RWPE2 (cell line): Measurements from ENCODE around the gene SEMA4D.

ENCODE experiments used
- ATAC-seq: fragments of 200-7000 bp; cut with Tn5 transposase; 3 replicates; pipeline ENCODE4 v1.9.1; 2021; ENCODE audit warnings: low read depth
- DNase-seq: peaks from one replicate; pipeline ENCODE4 v3.0.0-alpha.2; 2020; ENCODE audit warnings: low spot score
- H3K27ac ChIP-seq: fragments of 450-650 bp; 2 replicates; pipeline ENCODE4 v1.5.1; 2017; ENCODE audit warnings: mild to moderate bottlenecking; ENCODE audit not compliant: poor library complexity, severe bottlenecking
- H3K27me3 ChIP-seq: fragments of 250-450 bp; sonication (Bioruptor Pico); 2 replicates; pipeline ENCODE4 v1.5.1; 2021; ENCODE audit warnings: mild to moderate bottlenecking, moderate library complexity; ENCODE audit not compliant: insufficient read depth, poor library complexity, severe bottlenecking
- H3K36me3 ChIP-seq: fragments of 250-450 bp; sonication (Bioruptor Pico); 2 replicates; pipeline ENCODE4 v1.5.1; 2020; ENCODE audit warnings: low read depth, mild to moderate bottlenecking, moderate library complexity
- H3K4me1 ChIP-seq: fragments of 250-450 bp; sonication (Bioruptor Pico); 2 replicates; pipeline ENCODE4 v1.5.1; 2021; ENCODE audit warnings: mild to moderate bottlenecking, moderate library complexity; ENCODE audit not compliant: insufficient read depth, poor library complexity, severe bottlenecking
- H3K4me3 ChIP-seq: fragments of 250-450 bp; sonication (Bioruptor Pico); 2 replicates; pipeline ENCODE4 v1.5.1; 2021; ENCODE audit warnings: mild to moderate bottlenecking, moderate library complexity; ENCODE audit not compliant: severe bottlenecking
- H3K9me3 ChIP-seq: fragments of 250-450 bp; sonication (Bioruptor Pico); 2 replicates; pipeline ENCODE4 v1.5.1; 2021; ENCODE audit warnings: mild to moderate bottlenecking, moderate library complexity; ENCODE audit not compliant: severe bottlenecking
- TF ChIP-seq, protein P1 (sequence below): fragments of 450-650 bp; IDR thresholded peaks from one replicate; pipeline ENCODE4 v1.5.1; 2017; ENCODE audit warnings: mild to moderate bottlenecking, moderate library complexity; ENCODE audit not compliant: poor library complexity, severe bottlenecking

SEMA4D gene

DNA sequence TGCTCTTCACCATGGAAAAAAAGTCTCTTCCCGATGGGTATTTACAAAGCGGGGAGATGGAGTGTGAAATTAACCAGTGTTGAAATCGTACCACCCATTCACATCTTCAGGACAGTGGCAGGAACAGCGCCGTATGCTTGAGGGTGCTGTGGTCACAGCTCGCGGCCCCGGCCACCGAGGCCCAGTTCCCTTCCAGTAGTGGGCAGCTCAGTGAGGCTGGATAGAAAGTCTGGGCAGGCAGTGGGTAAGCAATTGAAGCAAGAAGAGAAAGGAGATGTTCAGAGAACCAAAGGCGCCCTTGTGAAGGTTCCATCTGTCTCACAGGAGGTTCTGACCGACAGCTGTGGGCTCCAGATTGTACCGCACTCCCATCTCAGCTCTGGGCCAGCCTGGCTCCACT lies 120.5 kb downstream of the SEMA4D start:
- DNase-seq: no peak
- Histone ChIP-seq H3K4me3 (no peak overlapping the region), H3K9me3 (no peaks in the 10 kb centered on the region), H3K4me1 (no peaks in the 10 kb centered on the region), H3K27me3 (no peaks in the 10 kb centered on the region), H3K27ac (no peak overlapping the region), H3K36me3 (no peaks in the 10 kb centered on the region)
- TF ChIP-seq, protein P1, sequence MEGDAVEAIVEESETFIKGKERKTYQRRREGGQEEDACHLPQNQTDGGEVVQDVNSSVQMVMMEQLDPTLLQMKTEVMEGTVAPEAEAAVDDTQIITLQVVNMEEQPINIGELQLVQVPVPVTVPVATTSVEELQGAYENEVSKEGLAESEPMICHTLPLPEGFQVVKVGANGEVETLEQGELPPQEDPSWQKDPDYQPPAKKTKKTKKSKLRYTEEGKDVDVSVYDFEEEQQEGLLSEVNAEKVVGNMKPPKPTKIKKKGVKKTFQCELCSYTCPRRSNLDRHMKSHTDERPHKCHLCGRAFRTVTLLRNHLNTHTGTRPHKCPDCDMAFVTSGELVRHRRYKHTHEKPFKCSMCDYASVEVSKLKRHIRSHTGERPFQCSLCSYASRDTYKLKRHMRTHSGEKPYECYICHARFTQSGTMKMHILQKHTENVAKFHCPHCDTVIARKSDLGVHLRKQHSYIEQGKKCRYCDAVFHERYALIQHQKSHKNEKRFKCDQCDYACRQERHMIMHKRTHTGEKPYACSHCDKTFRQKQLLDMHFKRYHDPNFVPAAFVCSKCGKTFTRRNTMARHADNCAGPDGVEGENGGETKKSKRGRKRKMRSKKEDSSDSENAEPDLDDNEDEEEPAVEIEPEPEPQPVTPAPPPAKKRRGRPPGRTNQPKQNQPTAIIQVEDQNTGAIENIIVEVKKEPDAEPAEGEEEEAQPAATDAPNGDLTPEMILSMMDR: no peak
- no peak for ATAC-seq

DNA sequence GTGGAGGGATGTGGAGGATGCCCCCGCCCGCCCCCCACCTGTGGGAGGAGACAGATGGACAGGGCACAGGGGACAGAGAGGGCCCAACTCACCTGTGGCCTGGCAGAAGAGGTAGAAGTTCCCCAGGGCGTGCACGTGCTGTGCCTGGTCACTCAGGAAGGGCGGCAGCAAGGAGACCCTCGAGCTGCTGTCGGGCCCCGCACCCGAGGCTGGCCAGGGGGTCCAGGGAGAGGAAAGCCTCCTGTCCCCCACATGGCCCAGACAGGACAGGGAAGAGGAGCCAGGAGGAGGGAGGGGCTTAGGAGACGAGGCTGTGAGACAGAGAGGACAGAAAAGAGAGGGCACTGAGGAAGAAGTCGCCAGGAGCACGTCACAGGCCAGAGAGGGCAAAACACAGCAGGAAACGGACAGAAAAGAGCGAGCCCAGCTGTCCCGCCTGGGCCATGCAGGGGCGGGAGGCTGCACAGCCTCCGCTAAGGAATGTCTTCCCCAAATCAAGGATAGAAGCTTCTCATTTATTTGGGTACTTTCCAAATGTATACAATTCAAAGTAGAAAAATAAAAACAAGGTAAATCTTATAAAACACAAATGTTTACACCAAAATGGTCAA lies 121.1 kb downstream of the SEMA4D start:
- H3K36me3 ChIP-seq: no peaks in the 10 kb centered on the region
- DNase-seq: no peak
- H3K9me3 ChIP-seq: no peaks in the 10 kb centered on the region
- H3K4me1 ChIP-seq: no peaks in the 10 kb centered on the region
- no peak overlapping the region for H3K4me3 ChIP-seq
- H3K27ac ChIP-seq: no peak overlapping the region
- H3K27me3 ChIP-seq: no peaks in the 10 kb centered on the region
- TF ChIP-seq, protein P1: no peak
- no peak for ATAC-seq

DNA sequence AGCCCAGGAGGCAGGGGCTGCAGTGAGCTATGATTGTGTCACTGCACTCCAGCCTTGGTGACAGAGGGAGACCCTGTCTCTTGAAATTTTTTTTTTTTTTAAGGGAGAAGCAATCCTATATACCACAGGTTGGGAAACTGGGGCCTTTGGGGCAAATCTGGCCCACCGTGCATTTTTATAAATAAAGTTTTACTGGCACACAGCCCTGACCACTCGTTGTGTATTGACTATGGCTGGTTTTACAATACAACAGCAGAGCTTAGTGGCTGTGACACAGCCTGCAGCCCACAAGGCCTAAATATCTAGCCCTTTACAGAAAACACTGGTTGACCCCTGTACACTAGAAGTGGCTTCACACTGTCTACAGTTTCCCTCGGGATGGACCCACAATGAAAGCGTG lies 121.6 kb downstream of the SEMA4D start:
- ATAC-seq (no peak), DNase-seq (no peak)
- H3K27me3 ChIP-seq: no peaks in the 10 kb centered on the region
- no peak overlapping the region for H3K4me3 ChIP-seq
- TF ChIP-seq, protein P1: no peak
- H3K27ac ChIP-seq: no peak overlapping the region
- H3K36me3 ChIP-seq: no peaks in the 10 kb centered on the region
- no peaks in the 10 kb centered on the region for H3K9me3 ChIP-seq
- H3K4me1 ChIP-seq: no peaks in the 10 kb centered on the region

DNA sequence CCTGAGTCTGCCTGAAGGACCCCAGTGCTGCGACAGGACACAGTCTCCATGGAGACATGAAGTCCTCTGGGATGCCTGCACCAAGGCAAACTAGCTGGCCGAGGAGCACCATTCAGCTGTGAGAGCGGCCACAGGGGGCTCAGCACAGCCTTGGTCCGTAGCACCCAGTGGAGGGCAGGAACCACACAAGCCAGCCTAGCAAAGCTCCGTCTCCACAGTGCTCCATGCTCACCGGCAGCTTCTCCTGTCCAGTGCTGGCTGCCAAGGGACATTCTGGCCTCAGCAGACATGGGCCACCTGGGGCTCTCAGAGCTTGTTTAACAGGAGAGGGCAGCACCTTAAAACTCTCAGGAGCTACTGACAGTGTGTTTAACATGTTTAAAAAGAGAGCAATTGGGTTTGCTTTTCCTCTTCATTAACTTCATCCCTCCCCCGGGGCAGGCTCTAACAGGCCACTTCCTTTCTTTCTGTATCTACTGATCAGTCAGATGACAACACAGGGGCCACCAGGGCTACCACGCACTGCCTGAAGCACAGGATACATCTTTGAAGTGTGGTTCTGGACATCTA lies 122.6 kb downstream of the SEMA4D start:
- DNase-seq (no peak), ATAC-seq (no peak)
- Histone ChIP-seq H3K27ac (no peak overlapping the region), H3K4me1 (no peaks in the 10 kb centered on the region), H3K9me3 (no peaks in the 10 kb centered on the region), H3K36me3 (no peaks in the 10 kb centered on the region), H3K4me3 (no peak overlapping the region), H3K27me3 (no peaks in the 10 kb centered on the region)
- TF ChIP-seq, protein P1: no peak

DNA sequence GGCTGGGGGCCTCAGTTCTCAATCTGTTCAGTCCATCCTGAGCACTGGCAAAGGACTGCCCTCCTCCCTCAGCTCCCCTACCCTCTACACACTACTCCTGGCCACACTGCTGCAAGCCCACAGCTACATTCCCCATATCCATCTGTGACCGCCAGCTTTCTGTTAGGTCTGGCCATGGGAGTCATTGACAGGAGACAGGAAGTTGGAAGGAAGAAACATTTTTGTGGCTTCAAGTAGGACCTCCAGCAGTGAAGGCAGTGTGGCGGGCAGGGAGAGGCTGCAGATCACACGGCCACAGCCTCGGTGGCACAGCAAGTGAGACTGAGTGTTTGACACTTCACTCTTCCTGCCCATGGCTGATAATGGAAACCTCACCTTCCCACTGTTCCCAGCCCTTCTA lies 123.7 kb downstream of the SEMA4D start:
- H3K4me1 ChIP-seq: no peaks in the 10 kb centered on the region
- H3K27me3 ChIP-seq: no peaks in the 10 kb centered on the region
- no peaks in the 10 kb centered on the region for H3K36me3 ChIP-seq
- H3K4me3 ChIP-seq: no peak overlapping the region
- H3K9me3 ChIP-seq: no peaks in the 10 kb centered on the region
- H3K27ac ChIP-seq: no peak overlapping the region
- TF ChIP-seq, protein P1: no peak
- no peak for ATAC-seq
- DNase-seq: no peak
